ENCODE data around the gene DDHD1.

DNA sequence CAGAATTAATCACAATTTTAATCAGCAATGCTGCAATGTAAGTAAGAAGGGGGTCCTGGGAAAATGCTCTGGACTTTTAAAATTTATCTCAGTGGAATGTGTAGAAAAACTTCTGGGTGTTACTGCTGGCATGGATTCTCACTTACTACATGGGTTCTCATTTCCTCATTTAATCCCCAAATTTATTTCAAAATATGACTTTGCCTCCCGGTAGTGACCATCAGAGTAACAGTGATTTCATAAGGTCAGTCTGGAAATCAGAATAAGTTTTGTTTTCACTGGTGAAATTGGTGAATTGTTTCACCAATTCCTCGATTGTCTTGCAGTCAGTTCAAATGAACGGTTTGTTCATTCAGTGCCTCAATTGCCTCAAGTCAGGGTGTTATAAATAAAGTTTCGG lies 22.3 kb upstream of the DDHD1 start:
- TF ChIP-seq, protein P1, sequence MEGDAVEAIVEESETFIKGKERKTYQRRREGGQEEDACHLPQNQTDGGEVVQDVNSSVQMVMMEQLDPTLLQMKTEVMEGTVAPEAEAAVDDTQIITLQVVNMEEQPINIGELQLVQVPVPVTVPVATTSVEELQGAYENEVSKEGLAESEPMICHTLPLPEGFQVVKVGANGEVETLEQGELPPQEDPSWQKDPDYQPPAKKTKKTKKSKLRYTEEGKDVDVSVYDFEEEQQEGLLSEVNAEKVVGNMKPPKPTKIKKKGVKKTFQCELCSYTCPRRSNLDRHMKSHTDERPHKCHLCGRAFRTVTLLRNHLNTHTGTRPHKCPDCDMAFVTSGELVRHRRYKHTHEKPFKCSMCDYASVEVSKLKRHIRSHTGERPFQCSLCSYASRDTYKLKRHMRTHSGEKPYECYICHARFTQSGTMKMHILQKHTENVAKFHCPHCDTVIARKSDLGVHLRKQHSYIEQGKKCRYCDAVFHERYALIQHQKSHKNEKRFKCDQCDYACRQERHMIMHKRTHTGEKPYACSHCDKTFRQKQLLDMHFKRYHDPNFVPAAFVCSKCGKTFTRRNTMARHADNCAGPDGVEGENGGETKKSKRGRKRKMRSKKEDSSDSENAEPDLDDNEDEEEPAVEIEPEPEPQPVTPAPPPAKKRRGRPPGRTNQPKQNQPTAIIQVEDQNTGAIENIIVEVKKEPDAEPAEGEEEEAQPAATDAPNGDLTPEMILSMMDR (optimal IDR thresholded peaks at IDR 0.05 in 1 of 3, IDR thresholded peaks at IDR 0.05 in 1 of 3, conservative IDR thresholded peaks at IDR 0.05 in 1 of 3; ENCODE audit: extremely low read depth in 1 of 3, insufficient read depth in 2 of 3, low read length in 3 of 3): no peak
- TF ChIP-seq EZH2 (IDR thresholded peaks at IDR 0.05; ENCODE audit: low read length): no peak
